CD4-positive, alpha-beta T cell treated with Interleukin-4 for 4 hours (primary cell): ENCODE data around the gene RASGRF2.

Experiments
- DNase-seq: peaks from one replicate; pipeline ENCODE4 v3.0.0-alpha.2; 2020

RASGRF2 gene

DNA sequence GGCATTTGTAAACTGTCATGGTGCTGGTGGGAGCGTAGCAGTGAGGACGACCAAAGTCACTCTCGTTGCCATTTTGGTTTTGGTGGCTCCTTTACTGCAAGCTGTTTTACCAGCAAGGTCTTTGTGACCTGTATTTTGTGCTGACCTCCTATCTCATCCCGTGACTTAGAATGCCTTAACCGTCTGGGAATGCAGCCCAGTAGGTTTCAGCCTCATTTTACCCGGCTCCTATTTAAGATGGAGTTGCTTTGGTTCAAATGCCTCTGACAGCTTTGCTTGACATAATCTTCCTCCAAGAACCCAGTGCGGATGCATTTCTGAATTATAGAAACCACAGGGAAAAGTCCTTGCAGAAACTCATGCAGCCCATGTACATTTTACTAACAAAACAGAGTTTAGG is 3.9 kb upstream of the RASGRF2 start:
- DNase-seq = no peak

DNA sequence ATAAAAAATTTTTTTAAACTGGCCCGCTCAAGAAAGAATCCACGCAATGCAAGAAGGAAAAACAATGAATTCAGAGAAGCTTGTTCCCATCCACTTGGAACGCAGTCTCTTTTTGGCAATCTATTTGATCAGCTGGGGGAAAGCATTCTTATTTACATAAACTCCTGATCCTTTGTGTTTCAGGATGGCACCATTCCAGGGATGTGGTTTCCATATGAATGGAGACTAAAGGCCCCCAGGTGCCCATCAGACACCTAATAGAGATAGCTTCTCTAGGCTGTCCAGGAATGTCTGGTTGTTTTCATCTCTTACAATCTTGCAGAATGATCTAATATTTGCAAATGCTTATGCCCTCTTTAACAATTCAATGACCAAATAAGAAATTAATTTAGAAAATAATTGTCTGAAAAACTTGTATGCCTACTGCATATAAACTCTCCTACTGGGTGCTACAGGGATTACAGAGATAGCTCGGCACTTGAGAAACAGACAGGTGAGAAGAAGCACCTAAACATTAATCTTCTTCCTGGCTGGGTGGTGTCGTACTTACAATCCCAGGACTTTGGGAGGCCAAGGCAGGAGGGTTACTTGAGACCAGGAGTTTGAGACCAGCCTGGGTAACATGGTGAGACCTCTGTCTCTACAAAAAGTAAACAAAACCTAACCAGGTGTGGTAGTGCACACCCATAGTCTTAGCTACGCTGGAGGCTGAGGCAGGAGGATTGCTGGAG is 3.0 kb upstream of the RASGRF2 start:
- no peak for DNase-seq

DNA sequence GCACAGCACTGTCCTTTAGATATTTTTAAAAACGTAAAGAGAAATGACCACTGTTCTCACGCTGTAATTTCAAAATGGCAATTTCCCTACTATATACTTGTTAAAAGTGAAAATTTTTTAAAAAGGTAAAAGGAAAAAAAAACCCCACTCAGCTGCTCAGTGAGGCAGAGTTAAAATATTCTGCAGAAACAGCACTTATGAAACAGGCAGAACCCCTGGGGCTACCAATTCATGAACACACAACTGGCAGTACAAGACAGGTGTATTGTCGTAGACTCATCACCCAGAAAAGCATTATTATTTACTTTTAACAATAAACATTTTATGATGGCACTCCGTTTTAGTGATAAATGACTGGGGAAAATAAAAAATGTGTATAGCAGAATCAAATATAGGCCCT is 1.5 kb upstream of the RASGRF2 start:
- no peak for DNase-seq

DNA sequence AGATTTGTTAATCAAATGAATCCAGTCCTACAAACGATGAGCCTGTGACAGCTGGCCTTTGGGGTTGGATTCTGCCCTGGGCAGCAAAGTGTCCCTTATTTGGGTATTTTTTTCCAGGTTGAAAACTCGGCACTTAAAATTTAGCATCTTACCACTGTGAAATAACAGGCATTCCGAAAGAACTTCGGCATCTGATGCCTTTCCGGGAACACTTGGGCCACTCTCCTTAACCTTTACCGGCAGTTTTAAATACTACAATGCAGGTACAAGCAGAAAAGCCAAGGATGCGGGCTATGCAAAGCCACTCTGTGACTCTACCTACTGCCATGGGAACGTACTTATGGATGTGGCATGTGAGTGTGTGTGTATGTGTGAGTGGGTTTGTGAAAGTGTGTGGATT is 1.0 kb upstream of the RASGRF2 start:
- no peak for DNase-seq

DNA sequence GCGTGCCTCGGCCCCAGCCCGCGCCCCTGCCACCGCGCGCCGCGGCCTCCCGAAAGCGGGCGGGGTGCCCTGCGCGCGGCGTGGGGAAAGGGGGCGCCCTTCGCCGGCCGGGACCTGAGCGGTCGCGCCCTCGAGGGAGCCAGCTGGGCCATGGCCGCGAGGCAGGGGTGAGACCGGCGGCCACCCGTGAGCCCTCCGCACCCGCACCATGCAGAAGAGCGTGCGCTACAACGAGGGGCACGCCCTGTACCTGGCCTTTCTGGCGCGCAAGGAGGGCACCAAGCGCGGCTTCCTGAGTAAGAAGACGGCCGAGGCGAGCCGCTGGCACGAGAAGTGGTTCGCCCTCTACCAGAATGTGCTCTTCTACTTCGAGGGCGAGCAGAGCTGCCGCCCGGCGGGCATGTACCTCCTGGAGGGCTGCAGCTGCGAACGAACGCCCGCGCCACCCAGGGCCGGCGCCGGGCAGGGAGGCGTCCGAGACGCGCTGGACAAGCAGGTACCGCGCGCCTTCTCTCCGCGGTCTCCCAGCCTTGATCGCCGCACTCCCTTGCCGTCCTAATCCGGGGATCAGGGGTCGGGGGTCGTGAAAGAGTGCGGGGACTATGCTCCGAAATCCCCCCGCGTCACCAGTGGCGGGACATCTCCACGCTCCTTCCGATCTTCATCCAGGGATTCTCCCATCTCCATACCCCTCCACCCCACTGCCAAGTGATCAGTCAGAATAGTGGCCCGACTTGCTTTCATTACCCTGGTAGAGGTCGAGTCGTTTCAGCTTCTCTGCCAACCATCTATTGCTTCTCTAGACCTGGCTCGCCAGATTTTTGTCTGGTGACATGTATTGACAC is 590 bp downstream of the RASGRF2 start:
- DNase-seq = peak; percentile 41

DNA sequence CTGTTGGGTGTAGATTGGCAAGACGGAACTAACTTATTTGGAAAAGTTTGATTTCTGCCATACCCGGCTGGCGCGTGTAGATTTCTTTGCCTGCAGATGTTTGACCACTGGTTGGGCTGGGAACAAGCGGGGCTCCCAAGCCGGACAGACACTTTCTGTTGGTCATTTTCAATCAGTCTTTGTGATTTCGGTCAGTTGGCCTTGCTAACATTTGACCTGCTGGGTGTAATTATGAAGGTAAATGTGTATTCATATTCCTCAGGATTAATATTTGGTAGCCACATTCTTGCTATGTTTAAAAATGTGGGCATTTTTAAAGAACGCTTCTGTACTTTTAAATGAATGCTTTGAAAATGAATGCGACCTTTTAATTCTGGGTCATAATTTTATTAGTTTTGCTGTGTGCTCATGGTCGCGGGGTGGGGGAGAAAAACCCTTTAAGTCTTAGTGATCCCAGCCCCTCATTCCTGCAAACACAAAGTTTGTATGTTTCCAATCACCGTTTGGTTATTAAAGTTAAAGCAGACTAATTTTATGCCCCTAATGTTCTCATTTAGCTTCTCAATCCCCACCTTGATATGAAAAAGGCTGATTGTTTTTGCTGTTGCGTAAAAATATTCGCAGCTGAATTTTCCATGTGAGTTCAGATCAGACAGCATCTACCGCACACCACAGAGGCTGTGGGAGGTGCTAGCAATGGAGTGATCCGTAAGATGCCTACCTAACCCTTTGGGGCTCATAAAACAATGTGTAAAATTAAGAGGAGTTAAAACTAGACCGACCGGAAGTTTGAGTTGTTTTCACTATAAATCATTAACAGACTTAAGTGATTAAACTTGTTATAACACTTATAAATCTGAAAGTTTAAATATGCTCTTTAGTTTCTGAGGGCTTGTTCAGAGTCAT is 1.5 kb downstream of the RASGRF2 start:
- peak; percentile 64 for DNase-seq

DNA sequence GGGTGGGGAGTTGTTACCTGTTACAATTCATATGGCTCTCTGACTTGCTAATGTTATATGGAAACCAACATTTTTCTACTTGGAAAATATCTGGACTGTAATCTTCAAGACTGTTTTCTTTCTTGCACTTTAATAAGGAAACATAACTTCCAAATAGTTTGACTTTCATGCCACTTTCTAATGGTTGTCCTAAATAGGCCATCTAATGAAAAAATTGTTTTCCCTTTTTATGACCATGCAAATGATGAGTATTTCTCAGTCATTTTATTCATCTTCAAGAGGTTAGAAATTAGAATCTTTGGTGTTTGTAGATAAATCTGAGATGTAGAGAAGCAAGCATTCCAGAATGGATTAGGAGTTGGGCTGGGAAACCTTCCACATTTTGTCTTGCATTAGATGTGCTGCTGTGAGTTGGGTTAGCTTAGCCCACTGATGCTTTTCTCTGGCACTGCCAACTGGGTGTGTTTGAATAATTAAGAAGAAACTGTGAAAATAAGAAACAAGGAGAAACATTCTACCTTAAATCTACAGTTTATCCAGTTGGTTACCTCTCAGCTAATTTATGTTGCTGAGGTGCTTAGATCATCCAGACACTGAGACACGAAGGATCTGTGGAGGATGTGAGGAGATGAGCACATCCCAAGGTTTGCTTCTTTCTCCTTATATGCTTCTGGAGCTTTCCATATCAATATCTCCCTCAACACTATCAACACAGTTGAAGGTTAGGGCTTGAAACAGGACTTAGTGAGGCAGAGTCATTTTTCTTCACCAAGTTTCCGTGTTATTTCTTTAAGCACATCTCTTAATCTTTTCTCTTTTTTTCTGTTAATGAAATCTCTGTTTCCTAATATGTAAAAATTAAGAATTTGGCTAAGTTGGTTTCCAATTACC is 2.7 kb downstream of the RASGRF2 start:
- DNase-seq = no peak

DNA sequence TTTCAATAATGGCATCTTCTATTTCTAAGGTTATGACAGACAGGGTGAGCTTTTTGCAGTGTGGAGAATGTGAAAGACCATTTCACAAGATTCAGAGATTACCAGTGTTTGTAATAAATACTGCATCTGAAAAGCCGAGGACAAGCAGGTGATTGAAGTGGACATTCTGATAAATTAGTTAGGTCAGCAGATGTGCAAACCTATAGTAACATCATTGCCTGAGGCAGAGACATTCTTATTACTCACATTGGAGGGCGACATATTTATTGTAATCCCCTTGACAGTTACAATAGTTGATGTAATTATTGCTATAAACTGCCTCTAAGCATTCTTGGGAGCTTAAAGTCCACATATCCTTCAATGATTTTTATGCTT is 3.3 kb downstream of the RASGRF2 start:
- no peak for DNase-seq

DNA sequence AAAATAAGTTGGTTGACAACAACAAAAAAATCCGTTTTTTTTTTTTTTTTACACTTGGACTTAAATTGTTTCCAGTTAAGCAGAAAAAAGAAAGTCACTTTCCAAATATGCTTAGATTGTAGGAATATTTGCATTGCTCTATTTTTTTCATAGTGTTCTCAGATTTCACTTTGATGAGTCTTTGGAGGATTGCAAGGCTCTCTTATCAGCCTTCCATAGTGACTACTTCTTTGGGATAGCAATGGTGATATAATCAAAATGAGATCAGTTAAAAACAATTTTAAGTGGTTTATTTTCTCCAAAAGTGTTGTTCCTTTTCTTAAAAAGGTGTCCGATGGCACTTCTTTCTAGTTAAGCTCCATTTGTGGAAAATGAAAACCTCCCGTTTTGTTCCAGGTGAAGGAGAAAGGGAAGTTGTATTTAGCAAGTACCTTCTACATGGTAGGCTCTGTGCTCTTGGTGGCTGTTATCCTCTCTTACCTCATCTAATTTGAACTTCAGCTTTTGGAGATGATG is 3.9 kb downstream of the RASGRF2 start:
- DNase-seq = no peak

DNA sequence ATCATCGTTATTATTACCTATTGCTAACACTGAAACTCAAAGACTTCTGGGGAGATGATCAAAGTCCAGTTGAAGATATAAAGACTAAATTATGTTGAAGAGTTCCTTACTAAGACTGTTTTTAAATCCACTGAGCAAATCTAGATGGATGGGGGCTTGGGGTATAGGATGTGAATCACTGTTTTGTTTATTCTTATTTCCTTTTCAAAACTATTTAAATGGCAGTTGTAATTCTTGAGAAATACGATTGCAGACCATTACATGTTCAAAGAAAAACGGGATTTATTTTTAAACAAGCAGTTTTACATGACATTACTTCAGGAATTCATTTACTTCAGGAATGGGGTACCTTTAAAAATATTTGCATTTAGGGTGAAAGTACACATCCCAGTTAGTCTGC is 4.3 kb downstream of the RASGRF2 start:
- DNase-seq = peak; percentile 18

DNA sequence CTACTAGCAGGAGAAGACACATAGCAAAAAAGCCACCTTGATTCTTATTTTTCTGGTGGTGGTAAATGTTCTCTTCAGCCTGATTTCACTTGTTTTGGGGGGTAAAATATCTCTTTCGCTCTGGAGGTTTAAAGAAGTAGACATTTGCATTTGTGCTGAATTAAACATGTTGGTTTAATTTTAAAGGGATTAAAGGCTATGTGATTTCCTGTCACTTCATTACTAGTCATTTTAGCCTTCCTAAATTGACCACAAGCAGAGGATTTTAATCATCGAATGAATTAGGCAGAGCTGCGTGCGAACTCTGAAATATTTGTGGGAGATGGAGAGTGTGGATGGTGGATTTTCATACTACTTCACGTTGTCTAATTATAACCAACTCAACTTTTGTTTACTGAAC is 4.8 kb downstream of the RASGRF2 start:
- DNase-seq = no peak

DNA sequence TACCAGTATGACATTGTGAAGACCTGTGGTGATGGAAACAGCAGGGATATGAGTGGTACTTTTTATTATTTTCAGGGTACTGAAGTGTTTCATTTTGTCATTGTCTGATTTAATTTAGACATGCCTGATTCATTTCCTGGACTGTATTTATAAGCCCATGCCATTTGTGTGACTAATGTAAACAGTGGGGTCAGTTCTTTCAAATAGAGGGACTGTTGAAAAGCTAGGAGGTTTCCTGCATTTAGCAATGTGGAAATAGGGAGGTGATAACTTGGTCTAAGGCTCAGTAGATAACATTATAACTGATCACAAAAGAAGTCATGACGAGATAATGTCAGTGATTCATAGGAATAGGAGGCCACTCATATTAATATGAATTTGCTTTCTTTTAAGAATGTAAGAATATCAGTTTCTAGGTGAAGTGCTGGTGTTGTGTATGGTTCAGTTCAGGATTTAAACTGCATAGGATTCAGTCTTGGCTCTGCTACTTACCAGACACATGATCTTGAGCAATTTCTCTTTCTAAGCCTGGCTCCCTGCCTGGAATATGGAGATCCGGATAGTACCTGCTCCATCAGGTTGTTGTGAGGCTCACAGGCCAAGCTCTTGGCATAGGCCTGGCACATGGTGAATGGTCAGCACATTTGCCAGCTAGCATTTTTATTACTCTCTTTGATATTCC is 7.5 kb downstream of the RASGRF2 start:
- no peak for DNase-seq

DNA sequence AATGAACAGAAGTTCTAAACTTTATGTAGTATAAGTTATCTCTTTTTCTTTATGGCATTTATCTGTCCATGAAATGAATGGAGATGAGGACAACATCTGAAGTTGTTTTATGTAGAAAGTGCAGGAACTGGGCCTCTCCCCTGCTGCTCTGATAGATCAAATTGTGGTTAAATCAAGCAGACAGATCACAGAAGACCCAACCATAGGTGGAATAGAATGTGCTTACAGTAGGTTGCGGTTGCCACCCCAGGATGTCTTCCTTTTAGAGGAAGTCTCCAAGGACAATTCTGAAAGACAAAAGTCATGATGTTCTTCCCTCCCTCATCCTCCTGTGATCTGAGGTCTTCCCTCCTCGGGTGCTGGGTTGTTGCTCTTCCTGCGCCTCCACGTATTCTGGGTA is 12.9 kb downstream of the RASGRF2 start:
- peak; percentile 17 for DNase-seq

DNA sequence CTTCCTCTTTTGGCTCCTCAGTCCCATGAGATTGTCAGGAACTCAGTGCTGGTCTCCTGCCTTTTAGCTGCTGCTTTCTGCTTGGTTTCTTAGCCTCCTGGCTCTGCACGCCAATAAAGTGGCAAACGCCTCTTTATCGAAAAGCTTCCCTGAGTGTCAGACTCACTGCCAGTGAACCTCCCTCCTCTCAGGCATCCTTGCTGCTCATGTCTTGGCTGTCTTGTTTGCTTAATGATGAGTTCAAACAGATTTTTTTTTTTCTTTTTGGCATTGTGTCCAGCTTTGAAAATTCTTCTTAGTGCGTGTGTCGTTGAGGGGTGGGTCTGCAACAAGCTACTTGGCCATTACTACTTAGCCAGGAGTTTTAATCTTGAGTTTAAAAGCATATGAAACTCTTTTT is 14.9 kb downstream of the RASGRF2 start:
- DNase-seq = no peak

DNA sequence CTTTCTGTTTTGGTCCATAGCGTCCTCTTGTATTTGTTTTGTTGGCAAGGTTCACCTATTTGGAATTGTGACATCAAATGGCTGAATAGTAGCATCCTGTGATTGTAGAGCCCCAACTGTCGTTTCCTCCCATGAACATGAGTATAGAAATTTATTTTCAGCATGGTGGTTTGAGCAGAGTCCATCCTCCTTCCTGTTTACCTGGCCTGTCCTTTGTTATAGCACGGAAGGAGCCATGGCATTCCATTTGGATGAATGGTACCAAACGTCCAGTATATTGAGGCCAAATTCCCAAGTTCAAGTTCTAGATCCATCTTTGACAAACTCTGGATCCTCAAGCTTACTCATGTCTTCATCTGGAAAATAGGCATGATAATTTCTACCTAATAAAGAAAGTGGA is 16.8 kb downstream of the RASGRF2 start:
- no peak for DNase-seq

DNA sequence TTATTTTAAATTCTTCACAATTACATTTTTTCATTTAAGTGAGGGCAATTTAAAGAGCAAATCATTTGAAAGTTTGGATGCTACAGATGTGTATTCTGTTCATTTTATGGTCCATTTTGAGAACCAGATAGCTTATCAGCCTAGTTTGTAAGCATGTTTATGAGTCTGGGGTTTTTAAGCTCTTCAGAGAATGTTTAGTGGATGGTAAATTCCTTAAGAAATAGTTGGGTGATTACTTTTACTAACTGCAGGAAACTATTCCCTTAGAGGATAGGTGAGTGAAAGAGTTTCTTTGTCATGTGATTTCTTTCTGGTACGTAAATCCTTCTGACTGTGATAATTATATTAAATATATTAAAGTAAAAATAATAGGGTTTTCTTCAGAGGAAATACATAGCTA is 17.6 kb downstream of the RASGRF2 start:
- no peak for DNase-seq

DNA sequence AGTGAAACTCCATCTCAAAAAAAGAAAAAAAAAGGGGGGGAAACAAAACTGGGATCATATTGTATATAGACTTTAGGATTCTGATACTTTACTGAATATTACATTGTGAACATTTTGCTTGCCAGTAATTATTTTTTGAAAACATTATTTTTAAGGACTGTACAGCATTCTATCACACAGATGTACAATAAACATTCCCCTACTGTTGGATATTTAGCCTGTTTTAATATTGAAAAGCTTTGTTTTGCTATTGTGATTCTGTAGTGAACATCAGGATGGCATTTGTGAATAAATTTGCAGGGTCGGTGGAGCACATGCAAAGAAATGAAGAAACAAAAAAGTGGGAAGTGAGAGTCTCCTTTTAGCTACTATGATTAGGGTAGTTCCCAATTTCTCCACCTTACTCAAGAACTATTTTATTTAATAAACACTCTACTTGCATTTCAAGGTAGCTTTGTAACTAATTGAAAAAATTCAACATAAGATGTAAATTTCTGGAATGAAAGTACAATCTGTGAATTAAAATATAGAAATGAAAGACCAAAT is 18.7 kb downstream of the RASGRF2 start:
- no peak for DNase-seq

DNA sequence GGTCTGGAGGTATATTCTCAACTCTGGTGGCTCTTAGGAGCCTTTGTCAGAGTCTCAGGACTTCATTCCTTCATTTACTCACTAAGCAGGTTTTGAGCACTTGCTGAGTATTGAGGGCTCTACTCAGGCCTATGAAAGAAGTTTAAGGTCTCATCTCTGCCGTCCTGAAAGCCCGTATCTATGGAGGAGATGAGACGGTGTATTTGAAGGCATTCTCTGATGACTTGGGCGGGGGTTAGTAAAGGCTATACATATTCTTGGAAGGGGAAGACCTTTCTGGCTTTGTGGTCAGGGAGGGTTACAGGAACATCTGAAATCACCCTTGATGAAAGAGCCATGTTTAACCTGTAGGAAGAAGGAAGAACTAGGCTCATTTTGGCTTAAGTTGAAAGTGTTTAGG is 21.9 kb downstream of the RASGRF2 start:
- no peak for DNase-seq

DNA sequence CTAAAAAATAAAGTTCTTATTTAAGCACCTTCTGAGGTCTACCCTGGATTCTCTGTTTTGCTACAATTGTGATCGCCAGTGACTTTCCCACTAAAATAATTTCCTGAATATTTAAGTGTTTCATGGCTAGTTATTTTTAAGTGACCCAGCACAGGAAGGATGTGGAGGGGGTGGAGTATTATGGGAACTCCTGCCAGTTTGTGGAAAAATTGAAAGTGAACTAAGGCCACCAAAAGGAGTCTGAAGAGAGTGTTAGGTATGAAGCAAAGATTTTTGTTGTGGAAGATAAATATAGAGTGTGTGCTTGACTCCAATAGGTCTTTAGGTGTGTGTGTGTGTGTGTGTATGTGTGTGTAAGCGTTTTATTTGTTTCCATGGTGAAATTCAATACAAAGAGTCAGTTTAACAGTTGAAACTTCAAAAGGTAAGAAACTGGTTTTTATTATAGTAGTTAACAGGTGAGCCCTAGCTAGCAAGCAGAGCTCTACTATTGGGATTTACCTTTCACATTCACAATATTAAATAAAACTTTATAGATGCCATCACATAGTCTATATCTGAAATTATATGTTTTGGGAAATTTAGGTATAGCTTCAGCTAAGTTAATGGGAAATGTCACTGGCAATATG is 25.6 kb downstream of the RASGRF2 start:
- no peak for DNase-seq

DNA sequence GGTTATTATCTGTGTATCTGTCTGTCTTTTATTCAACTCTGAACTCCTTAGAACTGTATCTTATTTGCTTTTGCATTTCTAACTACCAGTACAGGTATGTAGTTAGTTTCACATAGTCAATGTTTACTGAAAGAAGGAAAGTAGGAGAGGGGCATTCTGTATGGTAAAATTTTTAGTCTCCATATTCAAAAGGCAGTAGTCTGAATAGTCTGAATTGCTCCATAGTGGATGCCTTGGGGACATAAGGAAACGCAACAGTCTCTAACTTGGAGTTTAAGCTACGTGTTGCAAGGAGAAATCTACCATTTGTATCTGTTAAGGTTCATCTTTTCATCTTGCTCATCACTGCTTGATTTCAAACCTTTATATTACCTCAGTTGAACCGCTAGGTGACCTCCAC is 26.2 kb downstream of the RASGRF2 start:
- DNase-seq = no peak
